ENCODE data around the gene FAM209A.

- TF ChIP-seq, protein P1, sequence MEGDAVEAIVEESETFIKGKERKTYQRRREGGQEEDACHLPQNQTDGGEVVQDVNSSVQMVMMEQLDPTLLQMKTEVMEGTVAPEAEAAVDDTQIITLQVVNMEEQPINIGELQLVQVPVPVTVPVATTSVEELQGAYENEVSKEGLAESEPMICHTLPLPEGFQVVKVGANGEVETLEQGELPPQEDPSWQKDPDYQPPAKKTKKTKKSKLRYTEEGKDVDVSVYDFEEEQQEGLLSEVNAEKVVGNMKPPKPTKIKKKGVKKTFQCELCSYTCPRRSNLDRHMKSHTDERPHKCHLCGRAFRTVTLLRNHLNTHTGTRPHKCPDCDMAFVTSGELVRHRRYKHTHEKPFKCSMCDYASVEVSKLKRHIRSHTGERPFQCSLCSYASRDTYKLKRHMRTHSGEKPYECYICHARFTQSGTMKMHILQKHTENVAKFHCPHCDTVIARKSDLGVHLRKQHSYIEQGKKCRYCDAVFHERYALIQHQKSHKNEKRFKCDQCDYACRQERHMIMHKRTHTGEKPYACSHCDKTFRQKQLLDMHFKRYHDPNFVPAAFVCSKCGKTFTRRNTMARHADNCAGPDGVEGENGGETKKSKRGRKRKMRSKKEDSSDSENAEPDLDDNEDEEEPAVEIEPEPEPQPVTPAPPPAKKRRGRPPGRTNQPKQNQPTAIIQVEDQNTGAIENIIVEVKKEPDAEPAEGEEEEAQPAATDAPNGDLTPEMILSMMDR (IDR thresholded peaks at IDR 0.05 in 2 of 3, conservative IDR thresholded peaks at IDR 0.05 in 1 of 3; ENCODE audit: control insufficient read depth in 2 of 3, extremely low read depth in 1 of 3, insufficient read depth in 1 of 3, low read depth in 3 of 3, low read length in 3 of 3) = no peak
- TF ChIP-seq EZH2 (IDR thresholded peaks at IDR 0.05; ENCODE audit: borderline replicate concordance, control insufficient read depth, low read depth, low read length) (no peak), KDM1A (IDR thresholded peaks at IDR 0.05; ENCODE audit: borderline replicate concordance) (no peak), RBBP5 (conservative IDR thresholded peaks at IDR 0.05) (no peak), EED (IDR thresholded peaks at IDR 0.05; ENCODE audit: low read depth) (no peak), EGR1 (IDR thresholded peaks at IDR 0.05; ENCODE audit: borderline replicate concordance in 1 of 2, low read depth in 2 of 2, low read length in 2 of 2) (no peak), BCL3 (IDR thresholded peaks at IDR 0.05; ENCODE audit: borderline replicate concordance, insufficient read depth, low read depth, low read length, poor library complexity, severe bottlenecking) (no peak), EP300 (IDR thresholded peaks at IDR 0.05; ENCODE audit: borderline replicate concordance in 1 of 2, control insufficient read depth in 1 of 2, low read depth in 2 of 2, low read length in 2 of 2) (no peak), SIN3A (IDR thresholded peaks at IDR 0.05; ENCODE audit: low read depth, low read length) (no peak), JUNB (IDR thresholded peaks at IDR 0.05) (no peak), IKZF1 (conservative IDR thresholded peaks at IDR 0.05) (no peak), ZBTB11 (CRISPR knock-in tag; IDR thresholded peaks at IDR 0.05) (no peak), ASH2L (IDR thresholded peaks at IDR 0.05; ENCODE audit: borderline replicate concordance, low read depth) (no peak)
- TF ChIP-seq, protein P2, sequence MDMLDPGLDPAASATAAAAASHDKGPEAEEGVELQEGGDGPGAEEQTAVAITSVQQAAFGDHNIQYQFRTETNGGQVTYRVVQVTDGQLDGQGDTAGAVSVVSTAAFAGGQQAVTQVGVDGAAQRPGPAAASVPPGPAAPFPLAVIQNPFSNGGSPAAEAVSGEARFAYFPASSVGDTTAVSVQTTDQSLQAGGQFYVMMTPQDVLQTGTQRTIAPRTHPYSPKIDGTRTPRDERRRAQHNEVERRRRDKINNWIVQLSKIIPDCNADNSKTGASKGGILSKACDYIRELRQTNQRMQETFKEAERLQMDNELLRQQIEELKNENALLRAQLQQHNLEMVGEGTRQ (IDR thresholded peaks at IDR 0.05; ENCODE audit: borderline replicate concordance, low read depth, low read length) = no peak
Measured at GRCh38 chr20:56488566-56488965, 36.0 kb upstream of the FAM209A start.
